MM.1S (cell line): ENCODE results near the gene LARP6.

Experiments
- CTCF ChIP-seq: fragments of 300-600 bp; sonication (generic); IDR thresholded peaks from 2 replicates; pipeline ENCODE4 v1.5.1; 2016; ENCODE audit warnings: antibody characterized with exemption, low read length, mixed read lengths
- EZH2 ChIP-seq: fragments of 300-600 bp; sonication (generic); optimal IDR thresholded peaks from 2 replicates; pipeline ENCODE3; 2017; ENCODE audit warnings: low read depth, mild to moderate bottlenecking, antibody characterized with exemption, low read length, mixed read lengths

- TF ChIP-seq CTCF: no peak
- no peak for TF ChIP-seq EZH2
These were observed 57.2 kb downstream of the LARP6 start for GRCh38 chr15:70796516-70797310.
